Hepatic stellate cell (primary cell): ENCODE data around the gene FAAP100.

Source experiments
- DNase-seq: peaks from one replicate; pipeline ENCODE4 v3.0.0; 2011; ENCODE audit warnings: low spot score

Gene FAAP100

DNA sequence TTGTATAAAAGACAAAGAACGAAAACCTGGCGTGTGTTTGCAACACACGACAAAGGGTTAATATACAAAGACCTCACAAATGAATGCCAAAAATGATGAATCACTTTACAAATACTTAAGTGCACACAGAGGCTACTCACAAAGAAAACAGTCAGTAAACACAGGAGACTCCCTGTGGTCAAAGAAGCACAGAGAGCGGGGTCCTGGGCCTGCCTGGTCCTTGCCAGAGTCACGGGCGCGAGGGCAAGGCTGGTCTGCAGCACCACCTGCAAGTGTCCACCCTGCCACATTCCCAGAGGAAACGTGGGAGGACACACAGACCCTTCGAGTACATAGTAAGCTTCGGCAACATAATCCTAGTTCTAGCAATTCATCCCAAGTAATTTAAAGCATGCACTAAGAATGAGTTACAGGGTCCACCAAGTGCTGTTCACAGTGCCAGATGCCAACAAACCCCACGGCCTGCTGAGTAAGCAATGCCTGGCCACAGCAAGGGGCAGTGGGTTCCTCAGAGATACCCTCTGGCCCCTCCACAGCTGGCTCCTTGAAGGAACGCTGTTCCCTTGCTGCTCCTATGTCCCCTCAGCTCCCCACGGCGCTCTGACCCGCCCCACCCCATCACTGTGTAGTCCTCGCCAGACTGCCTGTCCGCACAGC, 24.6 kb upstream of the FAAP100 start:
- peak; percentile 95 for DNase-seq

- no peak for DNase-seq
Measured at GRCh38 chr17:81575836-81576235, 23.7 kb upstream of the FAAP100 start.

DNA sequence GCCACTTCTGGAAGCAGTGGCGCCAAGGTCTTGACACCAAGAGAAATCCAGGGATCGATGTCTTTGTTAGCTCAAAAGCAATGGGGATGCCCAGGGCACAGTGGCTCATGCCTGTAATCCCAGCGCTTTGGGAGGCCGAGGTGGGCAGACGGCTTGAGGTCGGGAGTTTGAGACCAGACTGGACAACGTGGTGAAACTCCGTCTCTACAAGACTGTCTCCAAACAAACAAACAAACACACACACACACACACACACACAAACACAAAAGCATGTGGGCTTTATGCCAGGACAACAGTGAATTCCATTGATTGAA, 22.4 kb upstream of the FAAP100 start:
- no peak for DNase-seq

GRCh38 chr17:81573794-81574642, 21.9 kb upstream of the FAAP100 start:
- no peak for DNase-seq

DNA sequence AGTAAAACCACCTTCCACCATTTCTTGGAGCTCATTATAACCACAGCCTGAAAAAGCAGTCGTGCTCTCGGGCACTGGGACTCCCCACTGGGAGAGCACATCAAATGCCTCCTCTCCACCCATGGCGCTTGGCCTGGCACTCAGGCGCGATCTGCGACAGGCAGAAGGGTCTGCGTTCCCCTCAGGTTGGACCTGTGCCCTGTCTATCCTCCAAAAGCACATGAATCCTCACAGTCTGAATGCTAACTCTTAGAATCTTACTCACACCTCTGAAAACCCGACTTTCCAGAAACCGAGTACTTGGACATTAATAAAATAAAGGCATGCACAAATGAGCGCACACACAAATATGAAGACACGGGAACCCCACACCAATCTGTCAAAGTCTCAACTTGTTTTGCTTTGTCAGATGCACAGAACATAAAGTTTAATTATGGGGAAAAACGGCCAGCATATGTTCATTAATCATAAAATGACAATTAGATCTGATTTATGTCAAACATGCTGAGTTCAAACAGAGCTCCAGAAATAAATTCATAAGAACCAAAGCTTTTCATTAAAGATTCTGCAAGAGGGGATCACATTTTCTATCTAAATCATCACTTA, 20.5 kb upstream of the FAAP100 start:
- no peak for DNase-seq

- no peak for DNase-seq
Measured at GRCh38 chr17:81570964-81571363, 18.8 kb upstream of the FAAP100 start.

DNA sequence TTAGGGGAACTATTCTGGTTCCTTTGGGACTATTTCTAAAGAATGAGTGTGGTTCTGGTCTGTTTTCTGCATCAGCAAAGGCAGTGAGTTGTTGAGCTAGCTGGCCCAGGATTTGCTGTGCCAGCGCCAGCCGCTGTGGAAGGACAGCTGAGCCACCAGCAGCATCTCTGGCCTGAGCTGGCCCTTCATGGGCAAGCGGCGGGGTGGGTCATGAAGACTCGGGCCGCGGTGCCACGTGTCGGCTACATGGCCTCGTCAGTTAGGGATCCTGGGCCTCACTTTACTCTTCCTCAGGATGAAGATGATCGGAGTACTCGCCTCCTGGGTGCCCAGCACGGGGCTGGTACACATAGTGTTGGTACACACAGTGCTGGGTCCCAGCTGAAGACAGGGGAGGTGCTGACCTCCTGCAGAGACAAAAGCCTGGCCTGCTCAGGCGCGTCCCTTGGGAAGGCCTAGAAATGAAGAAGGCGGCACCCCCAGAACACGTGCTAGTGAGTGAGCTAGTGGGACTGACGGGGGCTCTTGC, 17.9 kb upstream of the FAAP100 start:
- DNase-seq, result no peak

GRCh38 chr17:81568416-81568815, 16.3 kb upstream of the FAAP100 start:
- DNase-seq, result no peak

GRCh38 chr17:81567191-81567590, 15.0 kb upstream of the FAAP100 start:
- DNase-seq, result no peak

DNA sequence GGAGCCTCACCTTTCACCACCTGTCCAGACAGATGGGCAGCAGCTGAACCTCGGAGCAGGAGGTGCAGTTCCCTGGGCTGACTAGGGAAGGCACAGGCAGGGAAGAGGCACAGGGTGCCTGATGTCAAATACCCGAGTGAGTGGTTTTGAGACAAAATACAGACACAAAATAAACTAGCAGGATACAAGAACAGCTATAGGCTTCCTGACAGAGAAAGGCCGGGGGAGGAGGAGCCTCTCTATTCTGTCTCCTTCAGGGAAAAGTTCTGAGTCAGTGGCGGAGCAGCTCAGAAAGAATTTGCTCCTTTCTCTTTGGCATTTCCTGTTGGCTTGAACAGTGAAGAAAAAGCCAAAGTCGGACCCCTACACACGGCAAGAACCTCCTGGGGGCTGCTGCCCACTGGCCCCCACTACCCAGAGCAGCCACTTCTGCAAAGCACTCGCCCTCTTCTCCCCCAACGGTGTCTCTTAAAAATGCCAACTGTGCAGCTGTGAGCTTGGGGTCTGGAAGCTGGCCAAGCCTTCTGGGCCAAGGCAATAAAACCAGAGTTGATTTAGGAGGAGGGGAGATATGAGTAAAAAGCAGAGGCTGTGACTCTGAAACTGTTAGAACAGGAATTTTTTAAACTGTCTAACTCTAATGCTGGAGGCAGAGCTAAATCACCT, 14.4 kb upstream of the FAAP100 start:
- DNase-seq, result peak; percentile 92

DNA sequence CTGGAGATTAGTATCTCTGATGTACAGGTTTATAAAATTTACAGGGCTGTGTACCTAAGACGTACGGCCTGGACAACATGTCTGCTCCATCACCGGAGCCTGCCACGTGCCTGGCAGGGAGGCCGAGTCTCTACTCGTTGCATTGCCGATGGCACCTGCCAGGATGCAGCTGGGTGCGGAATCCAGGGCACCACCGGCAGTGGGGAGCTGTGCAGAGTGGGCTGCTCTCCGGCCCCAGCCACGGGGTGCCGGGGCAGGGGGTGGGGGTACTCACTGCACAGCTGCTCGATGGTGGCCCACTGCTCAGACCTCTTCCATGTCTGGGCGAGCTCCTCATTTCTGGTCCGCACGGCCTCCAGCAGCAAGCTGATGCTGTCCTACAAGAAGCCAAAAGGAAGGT, 13.1 kb upstream of the FAAP100 start:
- no peak for DNase-seq

DNA sequence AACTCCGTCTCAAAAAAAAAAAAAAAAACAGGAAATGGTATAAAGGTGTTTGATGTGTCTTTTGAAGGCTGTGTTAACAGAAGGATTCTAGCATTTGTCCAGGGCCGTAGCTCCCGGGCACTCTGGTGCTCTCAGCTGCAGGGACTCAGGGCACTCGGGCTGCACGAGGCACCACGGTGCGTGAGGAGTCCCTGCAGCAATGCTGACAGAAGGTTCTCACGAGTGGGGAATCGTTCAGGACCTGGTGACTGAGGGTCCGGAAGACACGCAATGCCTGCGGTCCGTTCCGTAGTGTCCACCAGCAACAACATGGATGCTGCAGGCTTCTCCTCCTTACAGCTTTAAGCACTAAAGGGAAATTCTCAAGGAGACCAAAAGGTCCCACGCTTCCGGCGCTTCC, 12.6 kb upstream of the FAAP100 start:
- no peak for DNase-seq

DNA sequence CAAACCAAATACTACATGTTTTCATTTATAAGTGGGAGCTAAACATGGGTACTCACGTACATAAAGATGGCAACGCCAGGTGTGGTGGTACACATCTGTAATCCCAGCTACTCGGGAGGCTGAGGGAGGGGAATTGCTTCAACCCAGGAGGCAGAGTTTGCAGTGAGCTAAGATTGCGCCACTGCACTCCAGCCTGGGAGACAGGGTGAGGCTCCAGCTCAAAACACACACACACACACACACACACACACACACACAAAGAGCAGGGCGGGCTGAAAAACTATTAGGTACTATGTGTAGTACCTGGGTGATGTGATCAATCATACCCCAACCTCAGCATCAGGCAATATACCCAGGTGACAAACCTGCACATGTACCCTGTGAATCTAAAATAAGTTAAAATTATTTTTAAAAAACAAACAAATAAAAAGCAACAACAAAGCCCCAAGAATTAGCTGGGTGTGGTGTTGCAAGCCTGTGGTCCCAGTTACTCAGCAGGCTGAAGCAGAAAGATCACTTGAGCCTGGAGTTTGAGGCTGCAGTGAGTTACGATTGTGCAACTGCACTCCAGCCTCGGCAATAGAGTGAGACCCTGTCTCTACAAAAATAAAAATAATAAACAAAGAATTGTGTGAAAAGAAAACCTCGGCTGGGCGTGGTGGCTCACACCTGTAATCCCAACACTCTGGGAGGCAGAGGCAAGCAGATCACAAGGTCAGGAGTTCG, 11.9 kb upstream of the FAAP100 start:
- DNase-seq, result no peak

- no peak for DNase-seq
Measured at GRCh38 chr17:81561494-81561885, 9.3 kb upstream of the FAAP100 start.

DNA sequence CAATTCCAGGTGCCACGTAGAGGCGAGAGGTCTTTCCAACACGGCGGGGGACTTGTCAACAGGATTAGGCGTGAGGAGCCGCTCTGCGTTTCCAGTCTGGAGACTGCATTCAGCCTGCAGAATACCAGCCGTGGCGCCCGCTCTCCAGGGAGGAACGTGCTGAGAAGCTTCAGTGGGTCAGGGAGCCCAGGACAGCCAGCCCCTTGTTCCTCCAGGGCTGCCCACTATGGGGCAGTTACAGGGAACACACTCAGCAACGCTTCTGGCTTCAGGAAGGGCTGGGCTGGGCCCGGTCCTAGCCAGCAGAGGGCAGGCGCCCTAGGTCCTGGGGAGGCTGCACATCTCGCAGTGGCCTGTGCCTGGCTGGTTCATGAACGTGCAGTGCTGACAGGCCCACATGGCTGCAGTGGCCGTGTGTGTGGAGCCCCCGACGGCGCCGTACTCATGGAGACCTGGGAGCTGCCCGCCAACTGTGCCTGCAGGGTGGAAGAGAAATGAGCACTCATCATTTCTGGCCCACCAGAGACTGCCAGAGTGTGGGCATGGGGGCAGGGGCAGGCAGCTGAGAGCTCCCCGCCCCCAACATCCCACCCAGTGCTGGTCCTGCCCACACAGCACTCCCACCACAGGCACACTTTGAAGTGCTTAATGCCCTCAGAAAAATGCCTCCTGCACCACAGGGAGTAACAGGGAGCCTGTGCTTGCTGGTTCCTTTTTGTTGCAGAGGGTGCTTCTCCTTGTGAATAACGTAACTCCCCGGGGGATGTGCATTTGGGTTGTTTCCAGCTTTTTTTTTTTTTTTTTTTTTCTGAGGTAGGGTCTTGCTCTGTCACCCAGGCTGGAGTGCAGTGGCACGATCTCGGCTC, 7.0 kb upstream of the FAAP100 start:
- no peak for DNase-seq

DNA sequence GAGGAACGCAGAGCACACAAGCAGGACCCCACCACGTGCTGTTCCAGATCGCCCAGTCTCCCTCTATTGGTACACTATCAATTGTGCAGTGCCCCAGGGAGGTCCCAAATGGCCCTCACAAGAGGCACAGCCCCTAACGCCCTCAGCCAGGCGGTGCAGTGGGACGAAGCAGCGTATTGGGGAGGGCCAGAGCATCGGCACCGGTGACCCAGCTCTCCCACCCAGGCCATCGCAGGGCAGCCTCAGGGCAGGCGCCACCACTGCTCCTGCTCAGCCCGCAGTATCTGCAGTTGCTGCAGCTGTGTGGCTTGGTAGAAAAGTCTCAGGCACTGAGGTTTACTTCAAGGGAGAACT, 5.9 kb upstream of the FAAP100 start:
- no peak for DNase-seq

DNA sequence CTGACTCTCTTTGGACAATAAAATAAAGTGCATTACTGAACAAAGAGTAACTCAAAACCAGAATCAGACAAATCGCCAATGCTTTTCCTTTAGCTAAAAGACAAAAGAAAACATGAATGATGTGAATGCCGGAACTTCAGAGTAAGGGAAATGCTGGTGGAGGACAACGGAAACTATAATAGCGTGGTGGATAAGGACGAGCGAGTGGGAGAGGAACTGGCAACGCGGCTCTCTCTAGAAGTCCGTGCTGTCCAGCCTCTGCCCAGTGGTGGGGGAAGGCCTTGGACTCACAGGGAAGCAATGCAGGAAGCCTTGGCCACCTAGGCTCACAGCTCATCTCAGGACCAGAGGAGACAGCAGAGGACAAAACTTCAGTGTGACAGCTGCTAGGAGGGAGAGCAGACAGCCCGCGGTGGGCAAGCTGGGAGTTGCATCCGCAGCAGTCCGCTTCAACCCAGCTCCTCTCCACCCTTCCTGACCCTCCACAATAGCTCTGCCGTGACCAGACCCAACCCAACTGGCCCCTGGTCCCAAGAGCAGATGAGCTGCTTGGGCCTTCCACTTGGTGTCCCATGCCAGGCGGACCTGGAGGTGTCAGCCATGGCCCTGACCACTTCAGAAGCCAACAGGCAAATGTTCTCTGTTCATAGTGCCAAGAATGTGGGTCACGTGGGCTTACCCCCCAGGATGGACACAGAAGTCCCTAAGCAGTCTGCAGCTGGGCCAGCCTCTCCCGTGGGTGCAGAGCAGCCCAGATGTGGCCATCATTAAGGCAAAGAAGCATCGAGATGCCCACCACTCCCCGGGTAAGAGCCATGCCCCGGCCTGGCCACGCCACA, 5.3 kb upstream of the FAAP100 start:
- no peak for DNase-seq

- no peak for DNase-seq
Measured at GRCh38 chr17:81556863-81557262, 4.7 kb upstream of the FAAP100 start.

GRCh38 chr17:81556175-81556691, 4.1 kb upstream of the FAAP100 start:
- DNase-seq, result peak; percentile 79

- DNase-seq, result peak; percentile 97
Measured at GRCh38 chr17:81553616-81554181, 1.5 kb upstream of the FAAP100 start.
